GM20431 (cell line): Measurements from ENCODE around the gene TNFRSF6B.
"Not testable (repeated sequence)": the region's sequence is repeated elsewhere in the genome, so short reads cannot be mapped to it uniquely, and the experiment has no call there.

ENCODE experiments used
- in situ Hi-C: fragments of 300-500 bp; cut with MseI, MboI; formaldehyde crosslinking; loops from one replicate; pipeline ENCODE4 v1.15.0; 2020; ENCODE audit warnings: low sequenced_read_pairs; ENCODE audit not compliant: unreplicated experiment

Gene TNFRSF6B

DNA sequence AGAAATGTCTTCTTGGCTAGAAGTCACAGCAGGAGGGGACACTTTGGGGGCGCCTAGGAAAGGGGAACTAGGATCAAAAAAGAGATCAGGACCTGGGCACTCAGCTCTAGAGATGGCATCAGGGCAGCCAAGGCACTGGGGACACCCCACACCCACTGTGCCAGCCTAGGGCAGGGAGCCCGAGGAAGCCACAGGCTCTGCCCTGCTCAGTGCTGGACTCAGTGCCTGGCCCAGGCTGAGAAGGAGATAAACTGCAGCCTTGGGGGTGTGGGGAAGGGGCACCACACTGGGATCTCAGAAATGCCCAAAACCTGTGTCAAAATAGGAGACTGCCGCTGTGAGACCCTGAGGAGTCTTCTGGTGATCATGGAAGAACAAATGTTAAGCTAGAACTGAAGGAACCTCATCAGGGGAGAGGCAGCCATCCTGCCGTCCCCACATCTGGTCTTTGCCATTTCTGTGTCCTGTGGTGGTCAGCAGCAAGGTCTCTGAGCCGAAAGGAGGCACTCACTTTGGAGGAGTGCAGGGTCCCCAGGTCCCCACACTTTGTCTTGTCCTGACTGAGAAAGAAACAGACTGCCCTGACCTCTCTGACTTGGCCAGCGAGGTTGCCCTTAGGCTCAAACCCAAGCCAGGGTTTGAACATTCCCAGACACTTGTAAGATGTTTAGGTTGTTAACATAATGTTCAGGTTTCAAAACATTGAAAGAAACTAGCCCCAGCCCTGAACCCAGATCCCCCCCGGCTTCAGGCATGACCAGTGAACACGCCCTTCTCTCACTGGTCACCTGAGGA is 9.0 kb downstream of the TNFRSF6B start:
- in situ Hi-C loops: no loop called here

DNA sequence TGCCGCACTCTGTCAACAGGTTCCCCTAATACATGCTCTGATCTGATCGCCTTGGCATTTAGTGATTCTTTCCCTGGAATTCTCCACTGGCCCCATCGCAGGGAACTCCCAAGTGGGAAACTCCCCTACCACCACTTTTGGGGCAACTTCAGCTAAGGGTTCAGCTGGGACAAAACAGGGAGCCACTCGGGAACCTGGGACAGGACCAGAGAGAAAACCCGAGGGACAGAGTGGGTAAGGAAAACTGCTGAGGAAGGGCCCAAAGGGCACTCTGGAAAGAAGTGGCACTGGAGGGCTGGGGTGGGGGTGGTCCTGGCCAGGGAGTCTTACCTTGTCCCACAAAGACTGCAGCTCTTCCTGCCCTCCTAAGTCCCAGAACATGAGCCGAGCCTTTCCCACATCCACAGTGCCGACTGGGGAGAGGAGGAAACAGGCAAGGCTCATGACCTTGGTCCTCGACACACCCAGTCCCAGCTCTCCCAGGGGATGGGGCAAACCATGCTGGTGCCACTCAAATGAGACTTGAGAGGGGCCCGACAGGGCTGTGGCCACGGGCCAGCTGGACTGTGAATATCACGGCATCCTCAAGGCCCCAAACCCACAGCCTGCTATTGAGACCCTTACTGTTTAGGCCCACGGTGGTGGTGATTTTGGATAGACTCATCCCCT is 9.7 kb downstream of the TNFRSF6B start:
- in situ Hi-C loops: no loop called here

DNA sequence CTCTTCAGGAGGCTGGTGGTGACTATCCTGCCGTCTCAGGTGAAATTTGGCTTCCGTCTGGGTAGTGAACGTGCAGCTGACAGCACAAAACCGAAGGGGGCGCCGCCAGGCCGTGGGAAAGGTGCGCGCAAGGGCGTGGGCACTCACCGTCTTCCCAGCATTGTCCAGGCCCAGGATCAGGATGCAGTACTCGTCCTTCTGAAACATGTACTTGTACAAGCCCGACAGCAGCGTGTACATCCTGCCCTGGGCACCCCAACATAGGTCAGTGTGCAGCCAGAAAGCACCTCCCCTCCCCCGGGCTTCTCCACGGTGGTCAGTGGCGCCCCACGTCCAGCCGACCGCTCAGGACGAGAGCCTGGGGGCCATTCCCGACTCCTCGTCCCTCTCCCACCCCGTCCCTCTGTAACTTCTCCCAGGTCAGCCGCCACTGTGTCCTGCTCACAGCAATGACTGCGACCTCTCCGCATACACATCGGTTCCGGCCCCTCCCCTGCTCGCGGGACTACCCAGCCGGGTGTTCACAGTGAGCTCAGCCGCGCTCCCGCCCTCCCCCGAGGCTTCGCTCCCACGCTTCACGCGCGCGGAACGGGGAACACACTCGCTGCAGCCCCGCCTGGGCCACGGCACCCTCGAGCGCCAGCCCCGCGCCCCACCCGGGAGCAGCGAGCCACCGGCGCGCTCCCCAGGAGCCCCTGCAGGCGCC is 10.6 kb downstream of the TNFRSF6B start:
- in situ Hi-C loops: no loop called here

DNA sequence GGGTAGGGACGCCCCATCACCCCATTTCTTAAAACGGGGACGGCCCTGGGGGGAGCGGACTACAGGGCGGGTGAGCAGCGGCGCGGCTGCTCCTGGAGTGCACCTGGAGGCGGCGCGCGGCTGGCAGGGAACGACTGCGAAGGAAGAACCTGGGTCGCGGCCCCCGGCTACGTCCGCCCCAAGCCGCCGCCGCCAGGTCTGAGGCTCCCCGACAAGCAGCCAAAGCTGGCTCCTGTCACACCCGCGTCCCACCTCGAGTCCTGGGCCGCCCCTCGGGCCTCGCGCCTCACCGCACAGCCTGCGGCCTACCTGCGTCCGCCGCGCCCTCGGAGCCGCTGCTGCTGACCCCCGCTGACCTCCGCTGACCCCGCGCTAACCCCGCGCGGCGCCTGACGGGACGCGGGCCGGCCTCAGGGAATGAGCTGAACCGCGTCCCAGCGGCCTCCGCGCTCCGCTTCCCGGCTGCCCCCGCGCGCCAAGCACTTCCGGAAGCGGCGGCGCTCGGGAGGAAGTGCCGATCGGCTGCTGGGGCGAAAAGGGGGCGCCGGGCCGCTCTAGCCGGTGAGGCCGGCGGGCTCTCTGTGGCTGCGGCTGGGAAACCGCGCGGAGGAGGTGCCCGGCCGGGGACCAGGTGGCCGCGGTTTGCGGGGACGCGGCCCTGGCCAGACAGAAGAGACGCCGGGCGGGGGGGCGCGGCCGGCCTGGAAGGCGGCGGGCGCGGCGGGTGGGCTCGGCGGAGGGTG is 11.3 kb downstream of the TNFRSF6B start, which contains the start of the genes ARFRP1 and ZGPAT:
ARFRP1 (minus strand) TSS at position 419 of the 743 bp plus-strand sequence. CDS start 885 bp downstream, outside the sequence.
ZGPAT (plus strand) TSS at position 482 of the 743 bp plus-strand sequence. CDS start 542 bp downstream, outside the sequence.
- in situ Hi-C loops: no loop called here

DNA sequence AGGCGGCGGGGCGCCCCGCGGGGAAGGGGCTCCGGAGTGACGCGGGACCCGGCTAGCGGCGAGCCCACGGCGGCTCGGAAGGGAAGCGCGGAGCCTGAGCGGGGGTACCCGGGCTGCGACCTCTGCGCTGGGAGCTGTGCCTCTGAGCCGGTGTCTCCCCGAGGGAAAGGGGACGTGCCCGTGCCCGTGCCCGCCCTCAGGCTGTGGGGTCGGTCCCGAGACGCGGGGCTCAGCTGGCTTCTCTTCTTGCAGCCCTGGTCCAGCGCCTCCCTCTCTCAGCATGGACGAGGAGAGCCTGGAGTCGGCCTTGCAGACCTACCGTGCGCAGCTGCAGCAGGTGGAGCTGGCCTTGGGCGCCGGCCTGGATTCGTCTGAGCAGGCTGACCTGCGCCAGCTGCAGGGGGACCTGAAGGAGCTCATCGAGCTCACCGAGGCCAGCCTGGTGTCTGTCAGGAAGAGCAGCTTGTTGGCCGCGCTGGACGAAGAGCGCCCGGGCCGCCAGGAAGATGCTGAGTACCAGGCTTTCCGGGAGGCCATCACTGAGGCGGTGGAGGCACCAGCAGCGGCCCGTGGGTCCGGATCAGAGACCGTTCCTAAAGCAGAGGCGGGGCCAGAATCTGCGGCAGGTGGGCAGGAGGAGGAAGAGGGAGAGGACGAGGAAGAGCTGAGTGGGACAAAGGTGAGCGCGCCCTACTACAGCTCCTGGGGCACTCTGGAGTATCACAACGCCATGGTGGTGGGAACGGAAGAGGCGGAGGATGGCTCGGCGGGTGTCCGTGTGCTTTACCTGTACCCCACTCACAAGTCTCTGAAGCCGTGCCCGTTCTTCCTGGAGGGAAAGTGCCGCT is 12.1 kb downstream of the TNFRSF6B start:
- in situ Hi-C loops: no loop called here

DNA sequence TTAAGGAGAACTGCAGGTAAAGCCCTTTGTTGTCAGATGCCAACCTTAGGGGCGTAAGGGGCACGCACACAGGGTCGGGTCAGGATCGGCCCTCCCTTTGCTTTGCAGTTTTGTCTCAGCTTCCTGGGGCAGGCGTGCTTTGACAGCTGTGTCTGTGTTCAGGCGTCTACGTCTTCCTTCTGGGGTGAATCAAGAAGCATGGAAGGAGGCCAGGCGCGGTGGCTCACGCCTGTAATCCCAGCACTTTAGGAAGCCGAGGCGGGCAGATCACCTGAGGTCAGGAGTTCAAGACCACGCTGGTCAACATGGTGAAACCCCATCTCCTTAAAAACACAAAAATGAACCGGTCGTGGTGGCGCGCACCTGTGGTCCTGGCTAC is 12.7 kb downstream of the TNFRSF6B start:
- in situ Hi-C loops: no loop called here

DNA sequence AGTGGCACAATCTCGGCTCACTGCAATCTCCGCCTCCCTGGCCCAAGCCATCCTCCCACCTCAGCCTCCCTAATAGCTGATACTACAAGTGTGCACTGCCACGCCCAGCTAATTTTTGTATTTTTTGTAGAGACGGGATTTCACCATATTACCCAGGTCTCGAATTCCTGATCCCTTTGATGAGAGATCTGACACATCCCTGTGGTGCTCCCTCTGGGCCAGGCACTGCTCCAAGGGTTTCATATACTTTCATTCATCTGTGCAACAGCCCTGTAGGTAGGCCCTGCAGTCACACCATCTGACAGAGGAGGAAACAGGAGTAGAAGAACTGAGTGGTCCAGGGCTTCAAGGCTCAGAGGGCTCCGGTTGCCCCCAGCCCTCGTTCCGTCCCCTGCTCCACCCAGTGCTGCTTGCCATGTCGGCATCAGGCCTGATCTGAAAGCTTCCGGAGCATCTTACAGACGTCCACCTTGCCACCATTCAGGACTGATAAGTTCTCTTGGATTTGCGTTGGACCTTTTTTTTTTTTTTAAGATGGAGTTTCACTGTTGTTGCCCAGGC is 14.7 kb downstream of the TNFRSF6B start:
- in situ Hi-C loops: no loop called here

DNA sequence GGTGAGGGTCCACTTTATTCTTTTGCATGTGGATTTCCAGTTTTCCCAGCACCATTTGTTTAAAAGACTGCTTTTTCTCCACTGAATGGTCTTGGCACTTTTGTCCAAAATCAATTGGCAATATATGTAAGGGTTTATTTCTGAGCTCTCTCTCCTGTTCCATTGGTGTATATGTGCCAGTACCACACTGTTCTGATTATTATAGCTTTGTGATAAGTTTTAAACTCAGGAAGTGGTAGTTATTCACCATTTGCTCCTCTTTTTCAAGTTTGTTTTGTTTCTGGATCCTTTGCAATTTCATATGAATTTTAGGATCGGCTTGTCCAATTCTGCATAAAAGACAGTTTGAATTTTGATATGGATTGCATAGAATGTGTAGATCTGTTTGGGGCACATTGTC is 15.7 kb downstream of the TNFRSF6B start:
- in situ Hi-C loops: no loop called here

DNA sequence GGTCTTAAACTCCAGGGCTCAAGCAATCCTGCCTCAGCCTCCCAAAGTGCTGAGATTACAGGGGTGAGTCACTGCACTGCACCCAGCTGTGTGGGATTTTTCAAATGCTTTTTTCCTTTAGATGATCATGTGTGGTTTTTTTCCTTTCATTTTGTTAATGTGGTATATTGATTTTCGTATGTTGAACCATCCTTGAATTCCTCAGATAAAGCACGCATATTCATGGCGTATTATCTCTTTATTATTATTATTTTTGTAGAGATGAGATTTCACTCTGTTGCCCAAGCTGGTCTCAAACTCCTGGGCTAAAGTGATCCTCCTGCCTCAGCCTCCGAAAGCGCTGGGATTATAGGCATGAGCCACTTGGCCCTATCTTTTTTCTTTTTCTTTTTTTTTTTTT is 18.4 kb downstream of the TNFRSF6B start:
- in situ Hi-C loops: no loop called here

DNA sequence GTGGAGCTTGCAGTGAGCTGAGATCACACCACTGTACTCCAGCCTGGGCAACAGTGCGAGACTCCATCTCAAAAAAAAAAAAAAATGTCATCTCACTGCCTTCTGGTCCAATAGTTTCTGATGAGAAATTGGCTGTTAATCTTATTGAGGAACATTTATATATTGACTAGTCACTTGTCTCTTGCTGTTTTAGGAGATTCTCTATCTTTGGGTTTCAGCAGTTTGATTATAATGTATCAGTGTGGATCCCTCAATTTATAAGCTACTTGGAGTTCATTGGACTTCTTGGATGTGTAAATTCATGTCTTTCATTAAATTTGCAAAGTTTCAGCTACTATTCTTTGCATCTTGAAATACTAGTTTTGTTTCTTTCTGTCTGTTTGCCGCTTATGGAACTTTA is 22.5 kb downstream of the TNFRSF6B start:
- in situ Hi-C loops: no loop called here

DNA sequence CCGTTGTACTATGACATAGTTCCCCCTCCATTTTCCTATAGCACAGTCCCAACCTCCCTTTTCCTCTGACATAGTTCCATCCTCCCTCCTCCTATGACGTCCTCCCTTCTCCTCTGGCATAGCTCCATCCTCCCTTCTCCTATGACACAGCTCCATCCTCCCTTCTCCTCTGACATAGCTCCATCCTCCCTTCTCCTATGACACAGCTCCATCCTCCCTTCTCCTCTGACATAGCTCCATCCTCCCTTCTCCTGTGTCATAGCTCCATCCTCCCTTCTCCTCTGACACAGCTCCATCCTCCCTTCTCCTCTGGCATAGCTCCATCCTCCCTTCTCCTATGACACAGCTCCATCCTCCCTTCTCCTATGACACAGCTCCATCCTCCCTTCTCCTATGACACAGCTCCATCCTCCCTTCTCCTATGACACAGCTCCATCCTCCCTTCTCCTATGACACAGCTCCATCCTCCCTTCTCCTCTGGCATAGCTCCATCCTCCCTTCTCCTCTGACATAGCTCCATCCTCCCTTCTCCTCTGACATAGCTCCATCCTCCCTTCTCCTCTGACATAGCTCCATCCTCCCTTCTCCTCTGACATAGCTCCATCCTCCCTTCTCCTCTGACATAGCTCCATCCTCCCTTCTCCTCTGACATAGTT is 26.6 kb downstream of the TNFRSF6B start:
- in situ Hi-C loops: not testable (repeated sequence)

DNA sequence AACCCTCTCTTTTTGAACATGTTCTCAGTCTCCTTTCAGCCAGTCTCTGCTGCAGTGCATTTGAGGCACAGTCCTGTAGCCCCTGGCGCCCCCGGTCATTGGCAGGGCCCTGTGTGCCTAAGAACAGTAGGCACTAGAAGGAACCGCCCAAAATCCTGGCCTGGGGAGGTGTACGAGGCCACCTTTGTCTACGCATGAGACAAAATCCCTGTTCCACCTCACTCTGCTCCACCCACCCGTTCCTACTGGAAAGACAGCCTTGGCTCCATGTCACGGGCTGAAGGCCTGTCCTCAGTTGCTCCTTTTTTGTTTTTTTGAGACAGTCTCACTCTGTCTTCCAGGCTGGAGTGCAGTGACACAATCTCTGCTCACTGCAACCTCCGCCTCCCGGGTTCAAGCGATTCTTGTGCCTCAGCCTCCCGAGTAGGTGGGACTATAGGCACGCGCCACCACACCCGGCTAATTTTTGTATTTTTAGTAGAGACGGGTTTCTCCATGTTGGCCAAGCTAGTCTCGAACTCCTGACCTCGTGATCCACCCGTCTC is 33.8 kb downstream of the TNFRSF6B start:
- in situ Hi-C loops: not testable (repeated sequence)

DNA sequence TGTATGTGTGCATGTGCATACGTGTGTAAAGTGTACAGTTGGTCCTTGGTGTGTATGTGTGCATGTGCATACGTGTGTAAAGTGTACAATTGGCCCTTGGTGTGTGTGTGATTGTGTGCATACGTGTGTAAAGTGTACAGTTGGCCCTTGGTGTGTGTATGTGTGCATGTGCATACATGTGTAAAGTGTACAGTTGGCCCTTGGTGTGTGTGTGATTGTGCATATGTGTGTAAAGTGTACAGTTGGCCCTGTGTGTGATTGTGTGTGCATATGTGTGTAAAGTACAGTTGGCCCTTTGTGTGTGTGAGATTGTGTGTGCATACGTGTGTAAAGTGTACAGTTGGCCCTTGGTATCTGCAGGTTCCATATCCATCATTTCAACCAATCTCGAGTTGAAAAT is 35.0 kb downstream of the TNFRSF6B start:
- in situ Hi-C loops: no loop called here

DNA sequence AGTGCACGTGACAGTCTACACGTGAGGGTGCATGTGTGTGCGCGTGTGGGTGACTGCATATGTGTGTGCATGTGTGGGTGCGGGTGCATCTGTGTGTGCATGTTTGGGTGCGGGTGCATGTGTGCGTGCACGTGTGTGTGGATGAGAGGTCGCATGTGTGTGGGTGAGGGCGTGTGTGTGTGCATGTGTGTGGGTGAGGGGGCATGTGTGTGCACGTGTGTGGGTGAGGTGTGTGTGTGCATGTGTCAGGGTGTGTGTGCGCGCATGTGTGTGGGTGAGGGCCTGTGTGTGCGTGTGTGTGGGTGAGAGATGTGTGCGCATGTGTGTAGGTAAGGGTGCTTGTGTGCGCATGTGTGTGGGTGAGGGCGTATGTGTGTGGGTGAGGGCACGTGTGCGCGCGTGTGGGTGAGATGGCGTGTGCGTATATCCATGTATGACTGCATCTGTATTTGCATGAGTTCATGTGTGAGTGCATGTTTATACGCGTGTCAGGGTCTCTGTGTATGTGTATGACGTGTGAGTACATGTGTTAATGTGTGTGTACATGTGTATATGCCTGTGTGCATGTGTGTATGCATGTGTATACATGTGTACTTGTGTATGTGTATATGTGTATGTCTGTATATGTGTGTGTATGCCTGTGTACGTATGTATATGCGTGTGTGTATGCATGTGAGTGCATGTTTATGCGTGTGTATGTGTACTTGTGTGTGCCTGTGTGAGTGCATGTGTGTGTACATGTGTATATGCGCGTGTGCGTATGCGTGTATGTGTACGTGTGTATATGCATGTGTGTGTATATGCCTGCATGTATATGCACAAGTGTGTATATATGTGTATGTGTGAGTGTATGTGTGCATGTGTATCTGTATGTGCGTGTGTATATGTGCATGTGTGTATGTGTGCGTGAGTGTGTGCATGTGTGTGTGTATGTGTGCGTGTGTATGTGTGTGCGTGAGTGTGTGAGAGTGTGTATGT is 36.0 kb downstream of the TNFRSF6B start:
- in situ Hi-C loops: no loop called here

DNA sequence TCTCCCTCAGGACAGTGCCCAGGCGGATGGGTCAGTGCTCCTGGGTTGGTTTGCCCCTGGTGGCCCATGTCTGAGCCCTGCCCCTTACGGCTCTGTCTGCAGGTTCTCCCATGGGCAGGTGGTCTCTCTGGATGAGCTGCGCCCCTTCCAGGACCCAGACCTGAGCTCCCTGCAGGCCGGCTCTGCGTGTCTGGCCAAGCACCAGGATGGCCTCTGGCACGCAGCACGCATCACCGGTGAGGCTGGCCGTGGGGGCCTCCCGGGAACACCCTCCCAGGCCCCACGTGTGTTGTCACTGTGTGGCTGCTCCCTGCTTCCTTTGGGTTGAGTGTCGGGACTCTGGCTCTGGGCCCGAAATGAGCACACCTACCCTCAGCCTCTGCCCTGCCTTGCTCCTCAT is 36.7 kb downstream of the TNFRSF6B start:
- in situ Hi-C loops: no loop called here

DNA sequence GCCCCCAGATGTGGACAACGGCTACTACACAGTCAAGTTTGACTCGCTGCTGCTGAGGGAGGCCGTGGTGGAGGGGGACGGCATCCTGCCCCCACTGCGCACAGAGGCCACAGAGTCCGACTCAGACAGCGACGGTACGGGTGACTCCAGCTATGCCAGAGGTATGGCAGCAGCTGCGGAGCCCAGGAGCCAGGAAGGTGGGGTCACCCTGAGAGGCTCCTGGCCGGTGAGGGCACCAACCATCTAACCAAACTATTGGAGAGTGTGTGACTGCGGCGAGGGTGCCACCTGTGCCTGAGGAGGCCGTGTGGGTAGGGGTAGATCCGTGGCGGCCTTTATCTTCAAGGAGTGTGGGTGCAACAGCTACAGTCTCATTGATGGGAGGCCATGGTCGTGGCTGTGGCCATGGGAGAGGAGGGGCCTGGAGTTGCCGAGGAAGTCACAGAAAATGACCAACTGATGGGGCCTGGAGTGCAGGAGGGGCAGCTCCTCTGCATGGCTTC is 37.2 kb downstream of the TNFRSF6B start:
- in situ Hi-C loops: no loop called here
